ENCODE data around the gene SSU72.
A peak's percentile ranks its signal among the peaks of the same experiment; 100 is the strongest.
"Not testable (repeated sequence)": the region's sequence is repeated elsewhere in the genome, so short reads cannot be mapped to it uniquely, and the experiment has no call there.

The SSU72 gene

DNA sequence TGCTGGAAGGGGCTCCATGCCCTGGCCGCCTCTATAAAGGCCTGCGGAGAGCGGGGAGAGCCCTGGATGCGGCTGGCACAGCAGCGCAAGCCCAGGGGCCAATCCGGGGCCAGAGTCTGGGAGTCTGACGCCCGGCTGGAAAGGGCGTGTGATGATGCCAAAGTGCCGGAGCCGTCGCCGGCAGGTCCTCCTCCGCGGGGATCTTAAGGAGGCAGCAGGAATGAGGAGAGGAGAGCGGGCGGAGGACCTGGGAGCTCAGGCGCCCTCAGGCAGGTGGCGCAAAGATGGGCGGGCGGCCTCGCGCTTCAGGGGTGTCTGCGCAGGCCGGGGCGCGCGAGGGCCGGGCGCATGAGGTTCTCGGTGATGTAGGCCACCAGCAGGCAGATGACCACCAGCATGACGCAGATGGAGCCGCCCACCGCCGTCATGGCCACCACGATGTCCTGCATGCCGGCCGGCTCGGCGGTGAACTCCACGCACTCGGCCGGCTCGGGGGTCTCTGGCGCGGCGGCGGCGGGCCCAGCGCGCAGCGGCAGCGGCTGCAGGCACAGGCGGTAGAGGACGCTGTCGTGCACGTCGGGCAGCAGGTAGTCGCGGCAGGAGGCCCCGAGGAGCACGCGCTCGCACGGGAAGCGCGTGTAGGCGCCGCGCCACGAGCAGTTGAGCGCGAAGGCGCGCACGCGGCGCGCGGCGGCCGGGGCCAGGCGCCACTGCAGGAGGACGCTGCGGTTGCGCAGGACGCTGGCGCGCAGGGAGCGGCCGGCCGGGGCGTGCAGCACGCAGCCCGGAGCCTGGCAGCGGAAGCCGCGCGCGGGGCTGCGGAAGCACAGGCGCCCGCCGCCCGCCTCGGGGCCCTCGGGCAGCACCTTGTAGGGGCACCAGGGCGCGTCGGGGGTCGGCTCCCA lies 24.6 kb upstream of the SSU72 start:
- Histone ChIP-seq H3K4me3 (ENCODE audit: low read length) (peak overlapping the region; percentile 38; the same call in 1 of the 2 replicates), H3K27me3 (ENCODE audit: insufficient read depth, low read length) (peaks cover 89% of the 10 kb centered on the region), H3K36me3 (ENCODE audit: insufficient read depth, low read depth, low read length) (no peaks in the 10 kb centered on the region), H3K27ac (ENCODE audit: low read length) (no peak overlapping the region), H3K4me1 (ENCODE audit: insufficient read depth, low read length) (0 out of 2 replicates have a peak, but pooled peaks cover 3% of the 10 kb centered on the region), H3K9ac (ENCODE audit: low read depth, low read length) (no peak overlapping the region), H3K9me3 (ENCODE audit: insufficient read depth, low read depth, low read length) (no peaks in the 10 kb centered on the region)

DNA sequence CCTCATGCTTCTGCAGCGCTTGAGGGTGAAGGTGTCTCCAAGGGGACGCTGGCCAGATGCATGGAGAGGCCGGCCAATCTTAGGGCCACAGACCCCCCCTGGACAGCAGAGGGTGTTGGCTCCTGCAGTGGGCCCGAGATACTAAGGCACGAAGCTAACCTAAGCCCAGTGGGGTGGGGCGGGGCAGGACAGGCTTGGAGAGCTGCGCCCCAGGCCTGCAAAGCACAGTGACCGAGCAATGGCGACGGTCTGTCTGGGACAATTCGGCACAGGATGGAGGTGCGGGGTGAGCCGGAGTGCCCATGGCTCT lies 24.0 kb upstream of the SSU72 start:
- H3K27me3 ChIP-seq (ENCODE audit: insufficient read depth, low read length): peaks cover 83% of the 10 kb centered on the region

DNA sequence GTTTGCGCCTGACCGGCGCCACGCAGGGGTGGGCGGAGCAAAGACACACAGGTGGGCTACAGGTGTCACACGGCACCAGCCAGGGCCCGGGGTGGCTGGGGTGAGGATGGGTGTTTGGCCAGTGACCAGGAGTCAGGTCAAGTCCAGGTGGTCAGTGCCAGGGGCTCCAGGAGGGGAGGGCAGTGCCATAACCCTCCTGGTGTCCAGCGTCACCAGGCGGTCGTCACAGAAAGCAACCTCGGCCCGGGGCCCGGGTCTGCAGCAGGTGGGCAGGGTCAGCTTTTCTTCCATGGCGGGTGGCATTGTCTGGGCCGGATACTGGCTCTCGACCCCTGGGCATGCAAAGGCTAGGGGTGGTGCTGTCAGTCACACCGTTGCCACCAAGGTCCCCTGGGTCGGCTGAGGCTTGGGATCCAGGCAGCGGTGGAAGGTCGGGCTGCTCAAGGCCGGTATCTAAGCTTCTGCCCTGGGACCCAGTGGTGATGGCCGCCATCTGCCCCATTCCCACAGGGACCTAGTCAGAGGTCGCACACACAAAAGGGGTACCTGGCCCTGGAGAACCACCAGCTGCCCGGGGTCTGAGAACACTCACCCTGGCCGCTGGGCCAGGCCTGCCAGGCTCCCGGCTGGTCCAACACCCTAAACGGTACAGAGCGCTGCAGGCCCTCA lies 23.5 kb upstream of the SSU72 start:
- no peaks in the 10 kb centered on the region for H3K9me3 ChIP-seq (ENCODE audit: insufficient read depth, low read depth, low read length)
- no peak overlapping the region for H3K9ac ChIP-seq (ENCODE audit: low read depth, low read length)
- H3K4me3 ChIP-seq (ENCODE audit: low read length): no peak overlapping the region
- H3K27me3 ChIP-seq (ENCODE audit: insufficient read depth, low read length): peaks cover 78% of the 10 kb centered on the region
- no peak overlapping the region for H3K27ac ChIP-seq (ENCODE audit: low read length)
- H3K4me1 ChIP-seq (ENCODE audit: insufficient read depth, low read length): 0 out of 2 replicates have a peak, but pooled peaks cover 3% of the 10 kb centered on the region
- H3K36me3 ChIP-seq (ENCODE audit: insufficient read depth, low read depth, low read length): no peaks in the 10 kb centered on the region

More for the DNA sequence above, 24.0 kb upstream of the SSU72 start:
- Histone ChIP-seq H3K9ac (ENCODE audit: low read depth, low read length) (no peak overlapping the region), H3K36me3 (ENCODE audit: insufficient read depth, low read depth, low read length) (no peaks in the 10 kb centered on the region), H3K4me1 (ENCODE audit: insufficient read depth, low read length) (0 out of 2 replicates have a peak, but pooled peaks cover 3% of the 10 kb centered on the region), H3K9me3 (ENCODE audit: insufficient read depth, low read depth, low read length) (no peaks in the 10 kb centered on the region), H3K27ac (ENCODE audit: low read length) (no peak overlapping the region), H3K4me3 (ENCODE audit: low read length) (no peak overlapping the region)

DNA sequence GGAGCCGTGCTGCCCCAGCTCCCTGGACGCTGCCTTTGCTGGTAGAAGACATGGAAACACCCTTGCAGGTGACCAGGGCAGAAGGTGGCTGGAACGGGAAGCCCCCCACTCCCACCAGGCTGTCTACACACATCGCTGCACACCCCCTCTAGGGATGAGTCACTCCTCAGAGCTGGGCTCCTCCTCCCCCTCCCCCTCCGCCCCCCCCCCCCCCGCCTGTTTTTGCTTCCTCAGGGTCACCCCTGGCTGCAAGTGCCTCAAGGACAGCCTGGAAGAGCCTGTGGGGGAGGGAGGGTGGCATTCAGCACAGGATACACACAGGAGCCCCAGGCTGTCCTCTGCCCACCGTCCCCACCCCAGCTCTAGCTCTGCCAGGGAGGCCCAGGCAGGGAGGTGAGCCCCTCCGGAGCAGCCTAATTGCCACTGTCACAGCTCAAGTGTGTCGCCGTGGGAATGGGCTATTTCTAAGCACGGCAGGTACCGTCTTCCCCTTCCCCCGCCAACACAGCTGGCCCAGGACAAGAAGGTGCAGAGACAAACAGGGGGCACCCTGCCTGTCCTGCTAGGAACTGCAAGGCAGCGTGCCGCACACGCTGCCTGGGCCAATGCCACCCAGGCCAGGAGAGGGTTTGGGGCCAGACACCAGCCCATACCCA lies 22.7 kb upstream of the SSU72 start:
- Histone ChIP-seq H3K36me3 (ENCODE audit: insufficient read depth, low read depth, low read length) (no peaks in the 10 kb centered on the region), H3K27me3 (ENCODE audit: insufficient read depth, low read length) (peaks cover 71% of the 10 kb centered on the region), H3K27ac (ENCODE audit: low read length) (no peak overlapping the region), H3K4me1 (ENCODE audit: insufficient read depth, low read length) (0 out of 2 replicates have a peak, but pooled peaks cover 3% of the 10 kb centered on the region), H3K9me3 (ENCODE audit: insufficient read depth, low read depth, low read length) (no peaks in the 10 kb centered on the region), H3K9ac (ENCODE audit: low read depth, low read length) (no peak overlapping the region), H3K4me3 (ENCODE audit: low read length) (no peak overlapping the region)

DNA sequence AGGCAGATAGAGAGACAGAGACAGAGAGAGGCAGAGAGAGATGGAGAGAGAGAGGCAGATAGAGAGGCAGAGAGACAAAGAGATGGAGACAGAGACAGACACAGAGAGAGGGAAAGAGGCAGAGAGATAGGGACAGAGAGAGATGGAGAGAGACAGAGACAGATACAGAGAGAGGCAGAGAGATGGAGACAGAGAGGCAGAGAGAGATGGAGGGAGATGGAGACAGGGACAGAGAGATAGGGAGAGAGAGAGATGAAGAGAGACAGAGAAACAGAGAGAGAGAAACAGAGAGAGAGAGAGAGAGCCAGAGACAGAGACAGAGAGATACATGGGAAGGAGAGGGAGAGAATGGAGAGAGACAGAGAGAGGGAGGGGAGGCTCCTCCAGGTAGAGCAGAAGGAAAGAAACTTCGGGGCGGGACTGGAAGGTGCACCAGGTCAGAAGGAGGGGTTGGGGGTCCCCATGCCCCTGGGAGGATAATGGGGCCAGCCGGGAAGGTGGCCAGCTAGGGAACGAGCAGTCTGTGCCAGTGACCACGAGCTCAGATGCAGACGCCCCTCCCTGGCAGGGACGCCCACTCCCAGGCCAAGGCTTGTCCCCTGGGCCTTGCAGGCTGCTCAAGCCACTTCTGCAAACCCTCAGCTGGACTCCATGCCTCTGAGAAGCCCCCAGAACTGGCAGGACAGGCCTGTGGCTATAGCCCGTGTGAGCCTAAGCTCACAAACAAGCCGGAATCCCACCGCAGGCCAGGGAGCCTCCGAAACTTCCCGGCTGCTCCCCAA lies 22.0 kb upstream of the SSU72 start:
- no peaks in the 10 kb centered on the region for H3K36me3 ChIP-seq (ENCODE audit: insufficient read depth, low read depth, low read length)
- no peak overlapping the region for H3K27ac ChIP-seq (ENCODE audit: low read length)
- H3K4me1 ChIP-seq (ENCODE audit: insufficient read depth, low read length): 0 out of 2 replicates have a peak, but pooled peaks cover 3% of the 10 kb centered on the region
- no peak overlapping the region for H3K4me3 ChIP-seq (ENCODE audit: low read length)
- H3K27me3 ChIP-seq (ENCODE audit: insufficient read depth, low read length): peaks cover 63% of the 10 kb centered on the region
- no peaks in the 10 kb centered on the region for H3K9me3 ChIP-seq (ENCODE audit: insufficient read depth, low read depth, low read length)
- H3K9ac ChIP-seq (ENCODE audit: low read depth, low read length): no peak overlapping the region

DNA sequence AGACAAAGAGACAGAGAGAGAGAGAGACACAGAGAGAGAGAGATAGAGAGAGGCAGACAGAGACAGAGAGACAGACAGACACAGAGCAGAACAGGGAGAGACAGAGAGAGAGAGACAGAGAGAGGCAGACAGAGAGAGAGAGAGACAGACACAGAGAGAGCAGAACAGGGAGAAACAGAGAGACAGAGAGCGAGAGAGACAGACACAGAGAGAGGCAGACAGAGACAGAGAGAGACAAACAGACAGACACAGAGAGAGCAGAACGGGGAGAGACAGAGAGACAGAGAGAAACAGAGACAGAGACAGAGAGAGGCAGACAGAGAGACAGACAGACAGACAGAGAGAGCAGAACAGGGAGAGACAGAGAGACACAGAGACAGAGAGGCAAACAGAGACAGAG lies 20.7 kb upstream of the SSU72 start:
- peaks cover 50% of the 10 kb centered on the region for H3K27me3 ChIP-seq (ENCODE audit: insufficient read depth, low read length)
- not testable (repeated sequence) for H3K27ac ChIP-seq (ENCODE audit: low read length); H3K9ac ChIP-seq (ENCODE audit: low read depth, low read length); H3K9me3 ChIP-seq (ENCODE audit: insufficient read depth, low read depth, low read length); H3K36me3 ChIP-seq (ENCODE audit: insufficient read depth, low read depth, low read length); H3K4me1 ChIP-seq (ENCODE audit: insufficient read depth, low read length); H3K4me3 ChIP-seq (ENCODE audit: low read length)

DNA sequence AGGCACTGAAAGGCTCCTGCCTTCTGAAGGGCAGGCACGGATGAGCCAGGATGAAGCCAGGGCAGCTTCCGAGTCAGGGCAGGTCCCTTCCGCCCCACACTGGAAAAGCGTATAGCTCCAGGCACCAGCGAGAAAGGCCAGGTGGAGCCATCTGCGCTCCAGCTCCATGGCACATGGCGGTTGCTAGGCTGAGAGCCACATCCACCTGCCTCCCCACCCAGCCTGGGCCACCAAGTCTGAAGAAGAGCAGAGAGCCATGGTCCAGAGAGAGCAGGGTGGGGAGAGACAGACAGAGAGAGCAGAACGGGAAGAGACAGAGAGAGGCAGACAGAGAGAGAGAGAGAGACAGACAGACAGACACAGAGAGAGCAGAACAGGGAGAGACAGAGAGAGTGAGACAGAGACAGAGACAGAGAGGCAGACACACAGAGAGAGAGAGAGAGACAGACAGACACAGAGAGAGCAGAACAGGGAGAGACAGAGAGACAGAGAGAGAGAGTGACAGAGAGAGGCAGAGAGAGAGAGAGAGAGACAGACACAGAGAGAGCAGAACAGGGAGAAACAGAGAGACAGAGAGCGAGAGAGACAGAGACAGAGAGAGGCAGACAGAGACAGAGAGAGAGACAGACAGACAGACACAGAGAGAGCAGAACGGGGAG lies 20.1 kb upstream of the SSU72 start:
- H3K9ac ChIP-seq (ENCODE audit: low read depth, low read length): no peak overlapping the region
- peaks cover 48% of the 10 kb centered on the region for H3K27me3 ChIP-seq (ENCODE audit: insufficient read depth, low read length)
- no peaks in the 10 kb centered on the region for H3K36me3 ChIP-seq (ENCODE audit: insufficient read depth, low read depth, low read length)
- H3K27ac ChIP-seq (ENCODE audit: low read length): no peak overlapping the region
- H3K4me3 ChIP-seq (ENCODE audit: low read length): no peak overlapping the region
- 0 out of 2 replicates have a peak, but pooled peaks cover 3% of the 10 kb centered on the region for H3K4me1 ChIP-seq (ENCODE audit: insufficient read depth, low read length)
- H3K9me3 ChIP-seq (ENCODE audit: insufficient read depth, low read depth, low read length): no peaks in the 10 kb centered on the region

DNA sequence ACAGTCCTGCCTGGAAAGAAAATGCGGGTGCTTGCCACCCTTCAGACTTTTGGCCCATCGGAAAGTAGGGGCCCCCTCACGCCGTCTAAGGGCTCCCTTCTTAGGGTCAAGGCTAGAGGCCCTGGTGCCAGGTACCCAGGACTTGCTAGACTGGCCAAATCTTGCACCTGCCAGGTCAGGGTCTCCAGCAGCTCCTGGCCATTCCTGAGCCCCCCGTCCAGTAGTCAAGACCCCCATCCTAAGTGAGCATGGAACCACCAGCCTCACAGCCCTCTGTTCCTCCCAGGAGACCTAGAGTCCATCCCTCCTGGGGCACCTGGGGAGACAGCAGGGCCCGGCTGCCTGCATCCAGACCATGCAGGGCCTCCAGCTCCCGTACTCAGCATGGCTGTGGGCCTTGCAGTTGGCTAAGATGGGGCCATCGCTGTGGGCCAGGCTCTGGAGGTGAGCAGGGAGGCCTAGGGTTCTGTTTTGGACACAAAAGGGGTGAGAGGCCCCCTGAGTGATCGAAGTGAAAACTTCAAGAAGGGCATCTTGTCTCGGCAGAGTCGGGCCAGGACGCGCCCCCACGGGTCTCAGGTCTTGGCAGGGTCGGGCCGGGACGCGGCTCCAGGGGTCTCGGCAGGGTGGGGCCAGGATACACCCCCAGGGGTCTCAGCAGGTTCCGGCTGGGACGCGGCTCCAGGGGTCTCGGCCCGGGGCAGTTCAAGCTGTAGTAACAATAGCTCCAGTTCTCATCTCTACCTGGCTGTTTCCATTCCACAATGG lies 19.4 kb upstream of the SSU72 start:
- Histone ChIP-seq H3K4me1 (ENCODE audit: insufficient read depth, low read length) (0 out of 2 replicates have a peak, but pooled peaks cover 3% of the 10 kb centered on the region), H3K36me3 (ENCODE audit: insufficient read depth, low read depth, low read length) (no peaks in the 10 kb centered on the region), H3K27me3 (ENCODE audit: insufficient read depth, low read length) (peaks cover 42% of the 10 kb centered on the region), H3K4me3 (ENCODE audit: low read length) (no peak overlapping the region), H3K27ac (ENCODE audit: low read length) (no peak overlapping the region), H3K9me3 (ENCODE audit: insufficient read depth, low read depth, low read length) (no peaks in the 10 kb centered on the region), H3K9ac (ENCODE audit: low read depth, low read length) (no peak overlapping the region)

DNA sequence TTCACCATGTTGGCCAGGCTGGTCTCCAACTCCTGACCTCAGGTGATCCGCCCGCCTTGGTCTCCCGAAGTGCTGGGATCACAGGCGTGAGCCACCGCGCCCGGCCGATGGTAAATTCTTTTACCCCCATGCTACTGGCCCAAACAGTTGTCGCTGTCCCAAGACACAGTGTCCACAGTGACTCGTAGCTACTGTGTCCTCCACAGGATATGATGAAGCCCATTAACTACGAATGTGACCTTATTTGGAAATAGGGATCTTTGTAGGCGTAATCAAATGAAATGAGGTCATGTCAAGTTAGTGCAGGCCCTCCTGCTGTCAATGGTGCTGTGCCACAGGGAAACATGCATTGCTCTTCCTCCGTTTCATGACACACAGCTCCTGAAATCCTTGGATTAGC lies 16.8 kb upstream of the SSU72 start:
- H3K27ac ChIP-seq (ENCODE audit: low read length): no peak overlapping the region
- H3K36me3 ChIP-seq (ENCODE audit: insufficient read depth, low read depth, low read length): no peaks in the 10 kb centered on the region
- no peaks in the 10 kb centered on the region for H3K4me1 ChIP-seq (ENCODE audit: insufficient read depth, low read length)
- no peak overlapping the region for H3K9ac ChIP-seq (ENCODE audit: low read depth, low read length)
- no peaks in the 10 kb centered on the region for H3K9me3 ChIP-seq (ENCODE audit: insufficient read depth, low read depth, low read length)
- H3K27me3 ChIP-seq (ENCODE audit: insufficient read depth, low read length): peaks cover 24% of the 10 kb centered on the region
- H3K4me3 ChIP-seq (ENCODE audit: low read length): no peak overlapping the region

DNA sequence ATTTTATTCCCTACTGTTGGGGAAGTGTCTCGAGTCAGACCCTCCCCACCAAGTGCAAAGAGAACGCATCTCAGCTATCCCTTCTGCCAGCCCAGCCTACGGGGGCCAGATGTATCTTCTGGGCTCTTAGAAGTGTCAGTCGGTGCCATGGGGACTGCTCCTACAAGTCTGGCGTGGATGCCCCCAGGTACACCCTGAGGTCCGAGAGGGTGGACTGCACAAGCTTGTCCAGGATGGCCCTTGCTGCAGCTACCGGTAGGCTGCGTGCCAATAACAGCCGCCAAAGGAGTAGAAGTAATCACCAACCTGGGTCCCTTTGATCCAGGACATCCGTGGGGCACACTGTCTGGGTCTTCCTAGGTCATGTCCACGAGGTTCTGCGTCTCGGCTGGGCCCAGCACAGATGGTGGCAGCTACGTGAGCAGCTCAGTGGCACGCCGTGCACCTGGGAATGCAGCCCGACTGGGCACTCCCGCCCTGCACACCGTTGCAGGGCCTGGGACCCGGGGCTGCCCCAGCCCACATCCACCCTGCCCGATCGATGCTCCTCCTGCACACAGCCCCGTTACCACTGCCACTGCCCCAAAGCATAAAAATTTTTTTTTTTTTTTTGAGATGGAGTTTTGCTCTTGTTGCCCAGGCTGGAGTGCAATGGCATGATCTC lies 8.8 kb upstream of the SSU72 start:
- H3K9ac ChIP-seq (ENCODE audit: low read depth, low read length): no peak overlapping the region
- H3K27ac ChIP-seq (ENCODE audit: low read length): no peak overlapping the region
- no peaks in the 10 kb centered on the region for H3K9me3 ChIP-seq (ENCODE audit: insufficient read depth, low read depth, low read length)
- no peak overlapping the region for H3K4me3 ChIP-seq (ENCODE audit: low read length)
- H3K36me3 ChIP-seq (ENCODE audit: insufficient read depth, low read depth, low read length): no peaks in the 10 kb centered on the region
- no peaks in the 10 kb centered on the region for H3K4me1 ChIP-seq (ENCODE audit: insufficient read depth, low read length)
- H3K27me3 ChIP-seq (ENCODE audit: insufficient read depth, low read length): peaks cover 39% of the 10 kb centered on the region
